ENCODE results near the gene SMAD7. TPM values are rescaled to one million over a fixed set of nuclear protein-coding genes. Genes with fewer than 3 reads are reported as not detected.

SMAD7 gene
- total and polyA plus RNA-seq, 2 experiments from 2014 or later: 6.8 to 51.7 TPM

GRCh38 chr18:48889981-48890762 lies 60.6 kb downstream of the SMAD7 start:
- Histone ChIP-seq H3F3A (ENCODE audit: insufficient read depth) (no peaks in the 10 kb centered on the region), H3K4me2 (ENCODE audit: unreplicated experiment) (no peak overlapping the region), H3K27ac (no peak overlapping the region), H3K9ac (no peak overlapping the region), H4K20me1 (ENCODE audit: insufficient read depth) (no peaks in the 10 kb centered on the region), H3K27me3 (replicated peaks; ENCODE audit: insufficient read depth) (no peaks in the 10 kb centered on the region), H3K4me1 (ENCODE audit: insufficient read depth) (no peaks in the 10 kb centered on the region), H3K4me3 (no peak overlapping the region), H3K36me3 (ENCODE audit: low read depth) (no peaks in the 10 kb centered on the region), H2AFZ (no peak overlapping the region), H3K9me2 (ENCODE audit: insufficient read depth) (no peaks in the 10 kb centered on the region), H3K79me2 (ENCODE audit: insufficient read depth) (no peaks in the 10 kb centered on the region), H3K9me3 (ENCODE audit: low read depth) (no peaks in the 10 kb centered on the region)
- in situ Hi-C loops (cut with MboI): no loop called here
- TF ChIP-seq EZH2phosphoT487 (IDR thresholded peaks at IDR 0.05; ENCODE audit: insufficient read depth, low read depth) (no peak), EZH2 (IDR thresholded peaks at IDR 0.05; ENCODE audit: insufficient read depth, poor library complexity, severe bottlenecking) (no peak)
- WGBS, 2 experiments (ENCODE audit: low coverage in 1 of 2, low lambda C conversion rate in 2 of 2, missing lambda C conversion rate in 2 of 2): 93 to 96% methylated on average over 13 of the region's 13 CpGs
- DNase-seq: no peak

- no peaks in the 10 kb centered on the region for H4K20me1 ChIP-seq (ENCODE audit: insufficient read depth)
- no peaks in the 10 kb centered on the region for H3K79me2 ChIP-seq (ENCODE audit: insufficient read depth)
- TF ChIP-seq EZH2 (IDR thresholded peaks at IDR 0.05; ENCODE audit: insufficient read depth, poor library complexity, severe bottlenecking) (no peak), EZH2phosphoT487 (IDR thresholded peaks at IDR 0.05; ENCODE audit: insufficient read depth, low read depth) (no peak)
- H3K9me2 ChIP-seq (ENCODE audit: insufficient read depth): no peaks in the 10 kb centered on the region
- in situ Hi-C loops (cut with MboI): no loop called here
- H3K4me1 ChIP-seq (ENCODE audit: insufficient read depth): no peaks in the 10 kb centered on the region
- no peak overlapping the region for H3K9ac ChIP-seq
- 83 to 84% methylated on average over 11 to 14 of the region's 18 CpGs for WGBS, 2 experiments (ENCODE audit: low coverage in 1 of 2, low lambda C conversion rate in 2 of 2, missing lambda C conversion rate in 2 of 2)
- no peak overlapping the region for H3K4me3 ChIP-seq
- no peak overlapping the region for H2AFZ ChIP-seq
- no peak for DNase-seq
- H3K4me2 ChIP-seq (ENCODE audit: unreplicated experiment): no peak overlapping the region
- H3K27me3 ChIP-seq (replicated peaks; ENCODE audit: insufficient read depth): no peaks in the 10 kb centered on the region
- no peaks in the 10 kb centered on the region for H3F3A ChIP-seq (ENCODE audit: insufficient read depth)
- H3K36me3 ChIP-seq (ENCODE audit: low read depth): no peaks in the 10 kb centered on the region
- no peak overlapping the region for H3K27ac ChIP-seq
- no peaks in the 10 kb centered on the region for H3K9me3 ChIP-seq (ENCODE audit: low read depth)
These were observed 61.4 kb downstream of the SMAD7 start for GRCh38 chr18:48889115-48889941.

- no peak overlapping the region for H2AFZ ChIP-seq
- no peaks in the 10 kb centered on the region for H3K79me2 ChIP-seq (ENCODE audit: insufficient read depth)
- H3K4me3 ChIP-seq: no peak overlapping the region
- H3K36me3 ChIP-seq (ENCODE audit: low read depth): no peaks in the 10 kb centered on the region
- no peaks in the 10 kb centered on the region for H3K9me3 ChIP-seq (ENCODE audit: low read depth)
- DNase-seq: no peak
- H3F3A ChIP-seq (ENCODE audit: insufficient read depth): no peaks in the 10 kb centered on the region
- no peak overlapping the region for H3K4me2 ChIP-seq (ENCODE audit: unreplicated experiment)
- H3K9ac ChIP-seq: no peak overlapping the region
- H3K4me1 ChIP-seq (ENCODE audit: insufficient read depth): no peaks in the 10 kb centered on the region
- 88 to 92% methylated on average over 5 of the region's 5 CpGs for WGBS, 2 experiments (ENCODE audit: low coverage in 1 of 2, low lambda C conversion rate in 2 of 2, missing lambda C conversion rate in 2 of 2)
- H4K20me1 ChIP-seq (ENCODE audit: insufficient read depth): no peaks in the 10 kb centered on the region
- H3K9me2 ChIP-seq (ENCODE audit: insufficient read depth): no peaks in the 10 kb centered on the region
- no peaks in the 10 kb centered on the region for H3K27me3 ChIP-seq (replicated peaks; ENCODE audit: insufficient read depth)
- TF ChIP-seq EZH2 (IDR thresholded peaks at IDR 0.05; ENCODE audit: insufficient read depth, poor library complexity, severe bottlenecking): no peak
- no peak for TF ChIP-seq EZH2phosphoT487 (IDR thresholded peaks at IDR 0.05; ENCODE audit: insufficient read depth, low read depth)
- in situ Hi-C loops (cut with MboI): no loop called here
- H3K27ac ChIP-seq: no peak overlapping the region
These were observed 62.0 kb downstream of the SMAD7 start for GRCh38 chr18:48888773-48889080.

GRCh38 chr18:48887905-48888772 lies 62.6 kb downstream of the SMAD7 start:
- Histone ChIP-seq H3F3A (ENCODE audit: insufficient read depth) (no peaks in the 10 kb centered on the region), H2AFZ (no peak overlapping the region), H3K27me3 (replicated peaks; ENCODE audit: insufficient read depth) (no peaks in the 10 kb centered on the region), H3K9me3 (ENCODE audit: low read depth) (no peaks in the 10 kb centered on the region), H3K79me2 (ENCODE audit: insufficient read depth) (no peaks in the 10 kb centered on the region), H3K9ac (no peak overlapping the region), H3K9me2 (ENCODE audit: insufficient read depth) (no peaks in the 10 kb centered on the region), H4K20me1 (ENCODE audit: insufficient read depth) (no peaks in the 10 kb centered on the region), H3K36me3 (ENCODE audit: low read depth) (no peaks in the 10 kb centered on the region), H3K4me3 (no peak overlapping the region), H3K4me1 (ENCODE audit: insufficient read depth) (no peaks in the 10 kb centered on the region), H3K27ac (no peak overlapping the region), H3K4me2 (ENCODE audit: unreplicated experiment) (no peak overlapping the region)
- 96 to 99% methylated on average over 17 to 18 of the region's 18 CpGs for WGBS, 2 experiments (ENCODE audit: low coverage in 1 of 2, low lambda C conversion rate in 2 of 2, missing lambda C conversion rate in 2 of 2)
- in situ Hi-C loops (cut with MboI): no loop called here
- no peak for DNase-seq
- TF ChIP-seq EZH2 (IDR thresholded peaks at IDR 0.05; ENCODE audit: insufficient read depth, poor library complexity, severe bottlenecking) (no peak), EZH2phosphoT487 (IDR thresholded peaks at IDR 0.05; ENCODE audit: insufficient read depth, low read depth) (no peak)

All from GM23248 (cell line).